HCT116 (cell line): ENCODE measurements around the gene RCE1.

ENCODE experiments used
- CTCF ChIP-seq, 3 experiments: fragments of 200-600 bp in 1 of 3; sonication (generic) in 1 of 3; IDR thresholded peaks in 2 of 3; conservative IDR thresholded peaks in 1 of 3; 2 replicates each; pipeline ENCODE4 v1.5.1; 2012 to 2017; ENCODE audit warnings: low read depth in 2 of 3, low read length in 2 of 3, antibody characterized with exemption in 1 of 3, borderline replicate concordance in 1 of 3, control low read depth in 1 of 3, mild to moderate bottlenecking in 1 of 3, mixed read lengths in 1 of 3, mixed run types in 1 of 3, moderate library complexity in 1 of 3; ENCODE audit not compliant: insufficient read depth in 1 of 3
- ELF1 ChIP-seq: IDR thresholded peaks from 2 replicates; pipeline ENCODE4 v1.6.1; 2012; ENCODE audit warnings: low read depth, borderline replicate concordance
- MAX ChIP-seq: IDR thresholded peaks from 2 replicates; pipeline ENCODE4 v1.6.1; 2012
- POLR2A ChIP-seq: IDR thresholded peaks from 2 replicates; pipeline ENCODE4 v1.7.0; 2011; ENCODE audit warnings: borderline replicate concordance; ENCODE audit not compliant: insufficient read depth, insufficient read length; ENCODE audit errors: extremely low read depth
- POLR2AphosphoS5 ChIP-seq: IDR thresholded peaks from 2 replicates; pipeline ENCODE4 v1.6.1; 2011; ENCODE audit warnings: mild to moderate bottlenecking, low read depth, low read length, moderate library complexity
- RAD21 ChIP-seq: IDR thresholded peaks from 2 replicates; pipeline ENCODE4 v1.6.1; 2012; ENCODE audit warnings: low read depth, mild to moderate bottlenecking

GRCh38 chr11:66869567-66869870 is 26.3 kb downstream of the RCE1 start:
- TF ChIP-seq CTCF (IDR thresholded peaks at IDR 0.05 in 2 of 3, conservative IDR thresholded peaks at IDR 0.05 in 1 of 3; ENCODE audit: borderline replicate concordance in 1 of 3, insufficient read depth in 1 of 3, low read depth in 2 of 3, low read length in 2 of 3) (no peak), POLR2A (no peak), RAD21 (no peak), MAX (no peak), ELF1 (no peak), POLR2AphosphoS5 (no peak)
